Panc1 (cell line): Measurements from ENCODE around the gene CHST14.

ENCODE experiments used
- CTCF ChIP-seq: fragments of 450-650 bp; IDR thresholded peaks from 2 replicates; pipeline ENCODE4 v1.5.1; 2017; ENCODE audit warnings: mild to moderate bottlenecking
- REST ChIP-seq, 2 experiments: IDR thresholded peaks; 2 replicates each; pipeline ENCODE4 v1.6.1; 2011 to 2012; ENCODE audit warnings: low read depth in 2 of 2, control low read depth in 1 of 2, low read length in 1 of 2, mild to moderate bottlenecking in 1 of 2, moderate library complexity in 1 of 2; ENCODE audit not compliant: insufficient read depth in 1 of 2
- TCF7L2 ChIP-seq: IDR thresholded peaks from 2 replicates; pipeline ENCODE4 v1.6.1; 2011; ENCODE audit warnings: mild to moderate bottlenecking, low read depth, low read length, inconsistent platforms

GRCh38 chr15:40443846-40444245, 26.9 kb upstream of the CHST14 start:
- TF ChIP-seq CTCF = no peak
- TF ChIP-seq REST (IDR thresholded peaks at IDR 0.05; ENCODE audit: insufficient read depth in 1 of 2, low read depth in 2 of 2, low read length in 1 of 2) = no peak
- no peak for TF ChIP-seq TCF7L2
